ENCODE data around the gene SLC4A4. TPM values are rescaled to one million over a fixed set of nuclear protein-coding genes. Genes with fewer than 3 reads are reported as not detected.

Gene SLC4A4
- total RNA-seq, 4 donors from 2014 or later = 6.6 to 26.8 (median 25.3) TPM

DNA sequence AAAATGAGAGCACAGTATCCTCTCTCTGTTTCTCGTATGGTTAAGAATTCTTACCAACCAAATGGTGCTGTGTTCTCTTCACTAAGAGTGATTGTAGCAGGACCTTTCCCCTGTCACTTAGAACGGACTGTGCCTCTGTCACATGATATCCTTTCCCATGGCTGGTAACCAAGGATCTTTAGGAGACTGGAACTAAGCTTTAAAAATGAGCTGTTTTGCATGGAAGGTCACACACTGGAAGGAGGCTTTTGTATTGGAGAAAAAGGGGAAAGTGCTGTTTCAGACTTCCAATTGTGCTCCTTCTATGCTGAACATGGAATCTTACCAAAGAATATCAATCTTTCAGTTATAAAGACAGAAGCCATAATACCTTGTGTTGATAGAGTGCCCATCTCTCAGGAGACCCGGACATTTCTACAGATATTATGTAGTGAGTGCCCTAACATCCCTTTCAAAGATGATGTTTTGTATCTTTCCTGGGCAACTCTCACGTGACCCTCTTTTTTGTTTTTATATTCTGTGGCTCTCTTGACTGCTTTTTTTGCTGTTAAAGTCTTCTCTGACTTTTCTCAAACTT lies 148.6 kb downstream of the SLC4A4 start:
- Histone ChIP-seq H3K27me3 (no peaks in the 10 kb centered on the region), H3K36me3 (no peaks in the 10 kb centered on the region), H3K9me3 (no peaks in the 10 kb centered on the region), H3K4me1 (no peaks in the 10 kb centered on the region), H3K4me3 (no peak overlapping the region), H3K27ac (no peak overlapping the region)
- no peak for DNase-seq
- TF ChIP-seq, protein P1, sequence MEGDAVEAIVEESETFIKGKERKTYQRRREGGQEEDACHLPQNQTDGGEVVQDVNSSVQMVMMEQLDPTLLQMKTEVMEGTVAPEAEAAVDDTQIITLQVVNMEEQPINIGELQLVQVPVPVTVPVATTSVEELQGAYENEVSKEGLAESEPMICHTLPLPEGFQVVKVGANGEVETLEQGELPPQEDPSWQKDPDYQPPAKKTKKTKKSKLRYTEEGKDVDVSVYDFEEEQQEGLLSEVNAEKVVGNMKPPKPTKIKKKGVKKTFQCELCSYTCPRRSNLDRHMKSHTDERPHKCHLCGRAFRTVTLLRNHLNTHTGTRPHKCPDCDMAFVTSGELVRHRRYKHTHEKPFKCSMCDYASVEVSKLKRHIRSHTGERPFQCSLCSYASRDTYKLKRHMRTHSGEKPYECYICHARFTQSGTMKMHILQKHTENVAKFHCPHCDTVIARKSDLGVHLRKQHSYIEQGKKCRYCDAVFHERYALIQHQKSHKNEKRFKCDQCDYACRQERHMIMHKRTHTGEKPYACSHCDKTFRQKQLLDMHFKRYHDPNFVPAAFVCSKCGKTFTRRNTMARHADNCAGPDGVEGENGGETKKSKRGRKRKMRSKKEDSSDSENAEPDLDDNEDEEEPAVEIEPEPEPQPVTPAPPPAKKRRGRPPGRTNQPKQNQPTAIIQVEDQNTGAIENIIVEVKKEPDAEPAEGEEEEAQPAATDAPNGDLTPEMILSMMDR (IDR thresholded peaks at IDR 0.05) = no peak
- TF ChIP-seq POLR2A (IDR thresholded peaks at IDR 0.05) = no peak

DNA sequence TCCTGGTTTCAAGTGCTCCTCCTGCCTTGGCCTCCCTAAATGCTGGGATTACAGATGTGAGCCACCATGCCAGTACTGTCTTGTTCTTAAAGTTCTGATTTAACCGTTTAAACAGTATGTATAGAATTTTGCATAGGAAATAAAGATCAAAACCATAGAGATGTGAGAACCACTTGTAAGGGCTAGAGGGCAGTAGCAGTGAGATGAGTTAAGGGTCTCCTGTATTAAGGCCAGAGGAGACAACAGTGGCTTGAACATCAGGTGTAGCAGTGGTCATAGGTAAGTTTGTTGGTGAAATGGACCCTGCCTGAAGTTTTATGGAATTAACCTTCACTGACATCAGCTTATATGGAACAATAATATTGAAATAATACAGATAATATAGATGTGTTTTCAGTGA lies 155.7 kb downstream of the SLC4A4 start:
- H3K27me3 ChIP-seq = no peaks in the 10 kb centered on the region
- DNase-seq = no peak
- H3K36me3 ChIP-seq = no peaks in the 10 kb centered on the region
- no peaks in the 10 kb centered on the region for H3K4me1 ChIP-seq
- no peaks in the 10 kb centered on the region for H3K9me3 ChIP-seq
- no peak overlapping the region for H3K4me3 ChIP-seq
- H3K27ac ChIP-seq = no peak overlapping the region
- no peak for TF ChIP-seq POLR2A (IDR thresholded peaks at IDR 0.05)
- TF ChIP-seq, protein P1 (IDR thresholded peaks at IDR 0.05) = no peak

DNA sequence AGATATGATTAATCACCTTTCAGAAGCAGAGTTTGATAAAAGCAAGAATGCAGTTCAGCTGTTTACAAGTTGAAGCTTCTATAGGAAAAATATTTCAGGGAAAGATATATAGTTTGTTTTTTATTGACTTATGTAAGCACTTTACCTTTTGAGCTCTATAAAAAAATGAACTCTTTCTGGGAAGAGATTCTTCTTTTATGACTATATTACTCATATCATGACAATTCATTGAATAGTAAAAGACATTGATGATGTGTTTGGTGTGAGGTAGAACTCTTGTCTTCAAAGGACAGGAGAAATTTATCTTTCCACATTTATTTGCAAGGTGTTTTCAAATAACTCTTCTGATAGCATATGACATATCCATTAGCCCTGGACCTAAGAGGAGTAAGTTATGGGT lies 156.6 kb downstream of the SLC4A4 start:
- no peak for DNase-seq
- Histone ChIP-seq H3K36me3 (no peaks in the 10 kb centered on the region), H3K4me3 (no peak overlapping the region), H3K4me1 (no peaks in the 10 kb centered on the region), H3K27me3 (no peaks in the 10 kb centered on the region), H3K27ac (no peak overlapping the region), H3K9me3 (no peaks in the 10 kb centered on the region)
- no peak for TF ChIP-seq POLR2A (IDR thresholded peaks at IDR 0.05)
- TF ChIP-seq, protein P1 (IDR thresholded peaks at IDR 0.05) = no peak

DNA sequence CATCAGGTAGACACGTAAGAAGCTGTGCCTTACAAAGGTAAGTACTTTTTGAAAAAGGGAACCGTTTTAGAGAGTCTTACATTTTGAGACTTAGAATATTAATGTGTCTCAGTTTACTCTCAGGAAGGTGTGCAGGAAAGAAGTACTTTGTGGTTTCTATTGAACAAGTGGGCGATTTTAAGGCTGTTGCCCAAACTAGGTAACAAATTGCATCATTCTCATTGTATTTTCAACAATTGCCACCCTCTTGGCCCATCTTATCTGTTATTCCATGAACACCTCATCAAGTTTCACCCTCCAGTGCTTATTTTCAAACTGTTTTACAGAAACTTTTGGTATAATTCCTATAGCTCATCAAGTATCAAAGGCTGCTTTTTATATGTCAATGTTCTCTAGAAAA lies 158.3 kb downstream of the SLC4A4 start:
- Histone ChIP-seq H3K4me1 (no peaks in the 10 kb centered on the region), H3K27ac (no peak overlapping the region), H3K27me3 (no peaks in the 10 kb centered on the region), H3K36me3 (no peaks in the 10 kb centered on the region), H3K4me3 (no peak overlapping the region), H3K9me3 (no peaks in the 10 kb centered on the region)
- TF ChIP-seq, protein P1 (IDR thresholded peaks at IDR 0.05) = no peak
- TF ChIP-seq POLR2A (IDR thresholded peaks at IDR 0.05) = no peak
- DNase-seq = no peak

DNA sequence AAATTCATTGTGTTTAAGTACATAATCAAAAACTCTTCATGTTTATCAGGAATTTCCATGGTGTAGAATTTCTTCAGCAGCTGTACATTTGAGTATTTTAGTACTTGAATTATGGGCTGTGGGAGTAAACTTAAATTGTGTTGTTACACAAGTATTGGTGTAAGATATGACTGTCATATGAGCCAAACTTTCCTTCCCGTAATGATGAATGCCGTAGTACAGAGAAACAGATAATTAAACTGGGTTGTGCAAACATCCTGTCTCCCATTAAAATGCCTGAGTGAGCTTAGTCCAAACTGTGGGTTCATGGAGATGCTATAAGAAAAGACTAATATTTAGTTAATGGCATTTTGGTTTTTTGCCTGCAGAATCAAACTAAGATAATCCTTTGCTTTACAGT lies 159.2 kb downstream of the SLC4A4 start:
- Histone ChIP-seq H3K27ac (no peak overlapping the region), H3K9me3 (no peaks in the 10 kb centered on the region), H3K4me3 (no peak overlapping the region), H3K27me3 (no peaks in the 10 kb centered on the region), H3K4me1 (no peaks in the 10 kb centered on the region), H3K36me3 (no peaks in the 10 kb centered on the region)
- TF ChIP-seq, protein P1 (IDR thresholded peaks at IDR 0.05) = no peak
- no peak for TF ChIP-seq POLR2A (IDR thresholded peaks at IDR 0.05)
- DNase-seq = no peak

DNA sequence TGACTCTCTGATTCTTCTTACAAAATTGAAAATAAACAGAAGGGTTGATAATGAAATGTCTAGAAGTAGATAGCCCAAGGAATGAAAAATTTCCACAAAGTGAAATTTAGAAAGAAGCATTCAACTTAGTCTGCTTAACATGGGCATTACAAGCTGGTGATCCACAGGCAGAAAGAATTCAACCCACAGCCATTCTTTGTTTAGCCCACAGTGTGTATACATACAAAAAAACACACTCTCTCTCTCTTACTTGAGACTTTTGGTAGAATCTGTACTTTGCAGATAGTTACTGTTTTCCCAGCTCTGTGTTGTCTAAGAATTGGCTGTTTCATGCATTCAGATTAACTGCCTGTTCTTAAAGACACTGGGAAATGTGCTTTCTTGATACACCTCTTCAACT lies 159.8 kb downstream of the SLC4A4 start:
- H3K9me3 ChIP-seq = no peaks in the 10 kb centered on the region
- no peak overlapping the region for H3K4me3 ChIP-seq
- TF ChIP-seq, protein P1 (IDR thresholded peaks at IDR 0.05) = no peak
- TF ChIP-seq POLR2A (IDR thresholded peaks at IDR 0.05) = no peak
- H3K27me3 ChIP-seq = no peaks in the 10 kb centered on the region
- no peak for DNase-seq
- no peaks in the 10 kb centered on the region for H3K36me3 ChIP-seq
- H3K4me1 ChIP-seq = no peaks in the 10 kb centered on the region
- H3K27ac ChIP-seq = no peak overlapping the region

Measured in Peyer's patch (tissue), 4 donors.